A172 (cell line): ENCODE data around the gene ZDHHC20. TPM values are rescaled to one million over a fixed set of nuclear protein-coding genes. Genes with fewer than 3 reads are reported as not detected.

ENCODE experiments used
- DNase-seq: peaks from one replicate; pipeline ENCODE4 v3.0.0-alpha.2; 2015; ENCODE audit warnings: low spot score
- total RNA-seq: library from RNA; depleted of rRNA; stranded (reverse); fragments of >200 nt; shearing (Covaris generic); gene quantifications from 2 replicates; pipeline ENCODE4 v1.2.3, GENCODE V29; 2014; rRNA removed

Gene ZDHHC20, protein sequence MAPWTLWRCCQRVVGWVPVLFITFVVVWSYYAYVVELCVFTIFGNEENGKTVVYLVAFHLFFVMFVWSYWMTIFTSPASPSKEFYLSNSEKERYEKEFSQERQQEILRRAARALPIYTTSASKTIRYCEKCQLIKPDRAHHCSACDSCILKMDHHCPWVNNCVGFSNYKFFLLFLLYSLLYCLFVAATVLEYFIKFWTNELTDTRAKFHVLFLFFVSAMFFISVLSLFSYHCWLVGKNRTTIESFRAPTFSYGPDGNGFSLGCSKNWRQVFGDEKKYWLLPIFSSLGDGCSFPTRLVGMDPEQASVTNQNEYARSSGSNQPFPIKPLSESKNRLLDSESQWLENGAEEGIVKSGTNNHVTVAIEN
- 103 TPM in 2 replicates for total RNA-seq

- DNase-seq = peak; percentile 59
Measured at GRCh38 chr13:21458813-21459701, at the start of gene ZDHHC20. Gene ZDHHC20 (minus strand): TSS chr13:21459303. CDS start chr13:21459171, 132 bp downstream.

DNA sequence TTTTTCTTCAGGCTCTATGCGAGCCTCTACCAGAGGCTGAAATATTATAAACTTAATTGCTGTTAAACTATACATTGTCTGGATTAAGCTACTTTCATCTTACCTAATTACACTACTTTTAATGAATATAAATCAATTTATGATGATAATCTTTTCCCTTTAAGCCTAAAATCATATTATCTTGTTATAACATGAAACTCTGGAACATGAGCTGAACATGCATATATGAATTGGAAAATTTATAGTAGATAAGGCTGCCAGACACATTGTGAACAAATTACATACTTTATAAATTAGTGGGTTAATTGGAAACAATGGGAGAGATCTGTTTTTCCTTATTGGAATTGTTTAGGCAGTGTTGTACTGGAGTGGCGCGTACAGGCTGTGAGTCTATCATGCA, 45.3 kb upstream of the ZDHHC20 start:
- no peak for DNase-seq

- no peak for DNase-seq
Measured at GRCh38 chr13:21501686-21502085, 42.6 kb upstream of the ZDHHC20 start.

GRCh38 chr13:21486322-21486721, 27.2 kb upstream of the ZDHHC20 start:
- DNase-seq = no peak

DNA sequence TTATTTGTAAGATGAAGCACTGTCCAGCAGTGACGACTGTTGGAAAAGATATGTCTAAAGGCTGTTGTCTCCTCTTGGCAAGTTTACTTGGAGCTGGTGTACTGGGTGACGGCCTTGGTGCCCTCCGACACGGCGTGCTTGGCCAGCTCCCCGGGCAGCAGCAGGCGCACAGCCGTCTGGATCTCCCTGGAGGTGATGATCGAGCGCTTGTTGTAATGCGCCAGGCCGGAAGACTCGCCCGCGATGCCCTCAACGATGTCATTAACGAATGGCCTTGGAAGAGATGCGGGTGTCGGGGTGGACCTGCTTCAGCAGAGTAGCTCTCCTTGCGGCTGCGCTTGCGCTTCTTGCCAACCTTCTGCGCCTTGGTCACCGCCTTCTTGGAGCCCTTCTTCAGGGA, 24.6 kb upstream of the ZDHHC20 start:
- no peak for DNase-seq

DNA sequence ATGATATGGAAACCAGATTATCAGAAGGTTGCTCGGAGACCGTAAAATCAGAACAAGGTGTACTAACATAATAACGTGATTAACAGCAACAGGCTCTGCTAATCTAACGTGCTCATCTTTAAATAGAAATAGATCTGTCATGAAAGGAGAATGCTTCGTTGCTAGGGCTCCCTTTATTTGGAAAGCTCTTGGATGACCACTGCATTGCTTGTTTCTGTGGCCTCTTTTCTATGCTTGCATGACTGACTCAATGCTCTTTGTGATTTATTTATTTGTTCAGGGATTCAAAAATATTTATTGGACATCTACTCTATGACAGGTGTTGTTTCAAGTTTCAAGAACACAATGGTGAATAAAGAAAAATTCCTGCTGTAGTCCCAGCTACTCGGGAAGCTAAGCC, 22.3 kb upstream of the ZDHHC20 start:
- no peak for DNase-seq

DNA sequence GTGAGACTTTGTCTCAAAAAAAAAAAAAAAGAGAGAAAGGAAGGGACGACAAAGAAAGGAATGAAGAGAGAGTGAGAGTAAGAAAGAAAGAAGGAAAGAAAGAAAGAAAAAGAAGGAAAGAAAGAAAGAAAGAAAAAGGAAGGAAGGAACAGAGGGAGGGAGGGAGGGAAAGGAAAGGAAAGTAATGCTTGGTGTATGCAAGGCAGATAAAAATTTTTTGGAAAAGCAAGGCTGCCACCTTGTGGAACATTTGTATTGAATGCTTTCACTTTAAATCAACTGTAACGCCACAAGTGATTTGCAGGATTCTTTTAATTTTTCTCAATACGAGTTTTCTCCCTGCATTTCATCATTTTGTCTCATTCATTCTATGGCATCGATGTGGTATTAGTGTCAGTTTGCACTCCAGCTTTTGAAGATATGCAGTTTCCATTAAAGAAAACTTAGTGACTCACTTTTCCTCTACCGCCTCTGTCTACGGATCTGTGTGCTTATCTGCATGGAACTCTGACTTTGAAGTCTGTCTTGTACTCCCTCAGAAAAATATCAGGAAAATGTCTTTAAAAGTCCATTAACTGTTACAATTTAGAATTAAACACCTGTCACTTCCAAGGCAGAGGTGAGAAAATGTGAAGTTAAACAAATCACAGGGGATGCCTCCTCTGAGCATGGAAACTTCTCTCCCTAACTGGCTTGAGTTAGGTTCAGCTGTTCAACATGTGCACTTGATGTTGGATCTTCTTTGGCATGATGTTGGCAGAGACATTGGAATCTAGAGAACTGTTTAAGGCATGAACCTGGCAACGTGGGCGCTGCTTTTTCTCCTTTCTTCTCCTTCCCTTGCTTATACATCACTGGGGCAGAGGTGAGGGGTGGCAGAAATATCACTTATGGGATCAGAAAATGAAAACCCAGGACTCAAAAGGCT, 20.0 kb upstream of the ZDHHC20 start:
- DNase-seq = peak; percentile 80

DNA sequence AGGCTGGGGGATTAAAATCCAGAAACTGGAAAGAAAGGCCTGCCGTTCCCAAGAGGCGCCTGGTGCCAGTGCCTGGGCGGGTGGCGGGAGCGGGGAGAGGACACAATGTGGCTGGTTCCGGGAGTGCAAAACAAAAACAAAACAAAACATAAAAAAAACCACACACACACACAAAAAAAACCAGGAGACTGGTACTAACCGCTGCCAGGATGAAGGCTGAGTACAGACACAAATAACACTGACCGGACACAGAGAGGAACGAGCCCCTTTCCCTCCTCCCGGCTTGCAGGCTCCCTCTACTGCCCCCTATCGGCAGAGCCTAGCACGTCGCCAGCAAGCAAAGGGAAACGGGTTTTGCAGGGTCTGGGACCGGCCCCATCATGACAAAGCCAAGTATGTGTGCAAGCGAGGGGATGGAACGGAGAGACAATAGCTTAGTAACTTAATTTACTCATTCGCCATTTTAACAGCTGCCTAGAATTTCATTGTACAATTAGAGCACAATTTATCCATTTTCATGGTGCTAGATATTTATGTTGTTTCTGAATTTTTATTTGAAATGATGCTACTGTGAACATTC, 17.9 kb upstream of the ZDHHC20 start:
- peak; percentile 43 for DNase-seq

- DNase-seq = no peak
Measured at GRCh38 chr13:21475115-21475514, 16.0 kb upstream of the ZDHHC20 start.

- no peak for DNase-seq
Measured at GRCh38 chr13:21470785-21471184, 11.7 kb upstream of the ZDHHC20 start.

GRCh38 chr13:21466527-21466926, 7.4 kb upstream of the ZDHHC20 start:
- DNase-seq = no peak

GRCh38 chr13:21465710-21466160, 6.6 kb upstream of the ZDHHC20 start:
- no peak for DNase-seq

DNA sequence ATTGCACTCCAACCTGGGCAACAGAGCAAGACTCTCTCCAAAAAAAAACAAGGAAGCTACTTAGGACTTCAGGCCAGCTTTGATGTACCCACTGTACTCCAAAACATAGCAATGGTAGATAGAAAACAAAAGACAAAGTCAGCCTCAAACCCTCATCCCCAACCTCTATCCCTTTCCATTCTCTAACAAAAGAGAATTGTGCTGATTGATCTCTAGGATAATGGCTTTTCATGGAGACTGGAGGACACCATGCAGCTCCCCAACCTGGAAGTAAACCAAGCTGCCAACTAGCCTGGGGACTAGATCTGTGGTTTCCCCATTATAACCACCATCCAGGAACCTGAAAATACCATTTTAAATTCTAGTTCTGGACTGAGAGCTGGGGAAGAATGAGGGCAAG, 4.3 kb upstream of the ZDHHC20 start:
- no peak for DNase-seq

DNA sequence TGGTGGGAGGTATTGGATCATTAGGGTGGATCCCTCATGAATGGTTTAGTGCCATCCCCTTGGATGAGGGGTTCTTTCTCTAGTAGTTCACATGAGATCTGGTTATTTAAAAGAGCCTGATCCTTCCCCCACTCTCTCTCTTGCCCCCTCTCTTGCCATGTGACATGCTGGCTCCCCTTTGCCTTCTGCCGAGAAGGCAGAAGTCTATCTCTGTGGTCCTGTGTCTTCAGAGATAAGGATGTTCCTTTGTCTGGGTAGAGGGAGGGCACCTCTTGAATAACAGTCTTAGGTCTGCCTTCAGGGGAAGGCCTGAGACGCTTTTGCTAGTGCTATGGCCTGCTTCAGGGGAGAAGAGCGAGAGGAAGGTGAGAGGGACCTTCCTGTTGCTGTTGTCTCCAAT, 2.0 kb upstream of the ZDHHC20 start:
- no peak for DNase-seq

DNA sequence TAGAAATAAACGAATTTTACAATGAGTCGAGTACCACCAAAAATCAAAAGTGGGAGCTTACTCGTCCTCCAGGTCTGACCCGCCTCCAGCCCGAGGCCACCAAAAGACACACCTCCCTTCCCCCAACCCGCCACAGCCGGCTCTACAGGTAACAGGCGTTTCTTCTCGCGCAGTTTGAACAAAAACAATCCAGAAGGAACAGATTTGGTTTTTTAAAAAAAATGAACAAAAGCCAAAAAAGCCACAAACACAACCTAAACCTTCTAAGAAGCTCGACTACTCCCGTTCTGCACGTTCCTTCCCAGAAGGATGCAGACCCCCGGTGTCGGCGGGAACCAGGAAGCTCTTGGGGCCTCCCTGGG, 671 bp downstream of the ZDHHC20 start:
- peak; percentile 17 for DNase-seq

GRCh38 chr13:21453387-21454081, 5.6 kb downstream of the ZDHHC20 start:
- DNase-seq = no peak

DNA sequence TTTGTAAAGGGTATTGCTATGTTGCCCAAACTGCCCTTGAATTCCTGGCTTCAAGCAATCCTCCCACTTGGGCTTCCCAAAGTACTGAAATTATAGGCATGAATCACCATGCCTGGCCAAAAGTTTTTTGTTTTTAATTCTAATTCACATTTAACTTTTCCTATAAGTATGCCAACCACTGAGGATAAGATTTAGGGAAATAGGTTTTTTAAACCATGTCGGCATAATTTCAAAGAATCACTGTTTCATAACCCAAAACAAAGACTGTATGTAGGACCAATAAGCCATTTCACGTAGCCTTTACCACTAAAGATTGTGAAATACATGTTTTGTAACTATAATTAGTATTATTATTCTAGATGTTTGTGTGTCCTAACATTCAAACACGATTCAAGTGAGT, 8.2 kb downstream of the ZDHHC20 start:
- DNase-seq = no peak

DNA sequence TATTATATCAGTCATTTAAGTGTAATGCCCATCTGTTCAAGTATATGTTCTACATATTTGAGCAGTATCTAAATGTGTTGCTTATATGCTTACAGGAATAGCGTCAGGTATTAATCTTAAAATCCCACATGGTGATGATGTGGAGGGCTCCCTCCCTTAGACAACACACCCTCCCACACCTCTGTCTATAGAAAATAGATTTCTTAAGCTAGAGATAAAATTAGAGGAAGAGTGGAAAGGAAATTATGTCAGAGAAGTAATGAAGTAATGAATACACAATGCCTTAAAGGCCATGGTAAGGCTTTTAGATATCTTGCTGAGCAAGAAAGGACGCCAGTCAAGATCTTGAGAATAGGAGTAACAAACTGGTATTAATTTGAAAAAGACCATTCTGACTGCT, 12.4 kb downstream of the ZDHHC20 start:
- no peak for DNase-seq

GRCh38 chr13:21445759-21446158, 13.3 kb downstream of the ZDHHC20 start:
- DNase-seq = no peak

DNA sequence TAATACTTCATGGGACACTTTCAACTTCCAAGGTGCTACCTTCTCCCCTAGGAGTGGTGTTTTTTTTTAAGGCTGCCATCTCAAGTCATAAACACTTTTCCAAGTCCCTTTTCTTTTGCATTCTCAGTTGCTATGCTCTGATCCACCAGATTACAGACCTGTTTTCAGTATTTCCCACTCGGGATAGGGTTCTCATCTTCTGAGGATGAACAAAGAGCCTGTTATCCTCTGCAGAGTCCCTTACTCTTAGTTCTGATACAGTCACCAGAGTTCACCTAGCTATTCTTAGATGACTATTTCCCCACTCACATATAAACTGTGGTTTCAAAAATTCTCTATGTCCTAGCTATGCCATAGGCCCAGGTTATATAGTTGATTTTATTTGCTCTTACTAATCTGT, 15.9 kb downstream of the ZDHHC20 start:
- no peak for DNase-seq

GRCh38 chr13:21436582-21436981, 22.5 kb downstream of the ZDHHC20 start:
- no peak for DNase-seq
